GM21737 (cell line): ENCODE results near the gene CAP2.

Experiments used
- ATAC-seq: cut with Tn5 transposase; IDR thresholded peaks from one replicate; pipeline ENCODE4 v1.9.1; 2021; ENCODE audit warnings: mild to moderate bottlenecking, moderate library complexity; ENCODE audit not compliant: unreplicated experiment

The CAP2 gene

GRCh38 chr6:17392978-17393891 lies at the start of gene CAP2:
Gene CAP2 (plus strand): TSS chr6:17393595. CDS start chr6:17421556, 27,961 bp downstream.
- ATAC-seq, result no peak

GRCh38 chr6:17347012-17347411 lies 46.4 kb upstream of the CAP2 start:
- no peak for ATAC-seq

GRCh38 chr6:17349427-17349826 lies 44.0 kb upstream of the CAP2 start:
- no peak for ATAC-seq

GRCh38 chr6:17352302-17352701 lies 41.1 kb upstream of the CAP2 start:
- ATAC-seq, result no peak

GRCh38 chr6:17353440-17354175 lies 39.8 kb upstream of the CAP2 start:
- no peak for ATAC-seq

- ATAC-seq, result no peak
Observed at GRCh38 chr6:17354700-17355403, 38.5 kb upstream of the CAP2 start.

- no peak for ATAC-seq
Observed at GRCh38 chr6:17355404-17355774, 38.0 kb upstream of the CAP2 start.

GRCh38 chr6:17358515-17358914 lies 34.9 kb upstream of the CAP2 start:
- no peak for ATAC-seq

GRCh38 chr6:17360564-17360963 lies 32.8 kb upstream of the CAP2 start:
- ATAC-seq, result no peak

- no peak for ATAC-seq
Observed at GRCh38 chr6:17361013-17361412, 32.4 kb upstream of the CAP2 start.

GRCh38 chr6:17365961-17366360 lies 27.4 kb upstream of the CAP2 start:
- no peak for ATAC-seq

GRCh38 chr6:17367868-17368267 lies 25.5 kb upstream of the CAP2 start:
- no peak for ATAC-seq

GRCh38 chr6:17381424-17382147 lies 11.8 kb upstream of the CAP2 start:
- ATAC-seq, result no peak

- no peak for ATAC-seq
Observed at GRCh38 chr6:17385660-17386059, 7.7 kb upstream of the CAP2 start.

GRCh38 chr6:17388365-17388764 lies 5.0 kb upstream of the CAP2 start:
- no peak for ATAC-seq

- no peak for ATAC-seq
Observed at GRCh38 chr6:17389274-17389847, 4.0 kb upstream of the CAP2 start.

- ATAC-seq, result no peak
Observed at GRCh38 chr6:17390276-17390675, 3.1 kb upstream of the CAP2 start.

GRCh38 chr6:17391976-17392375 lies 1.4 kb upstream of the CAP2 start:
- no peak for ATAC-seq

GRCh38 chr6:17393892-17394631 lies 667 bp downstream of the CAP2 start:
- no peak for ATAC-seq

GRCh38 chr6:17395112-17395511 lies 1.7 kb downstream of the CAP2 start:
- ATAC-seq, result no peak
